HG03060 (cell line): ENCODE data around the gene MYO7A.

Source experiments
- ATAC-seq: cut with Tn5 transposase; IDR thresholded peaks from one replicate; pipeline ENCODE4 v1.9.1; 2021; ENCODE audit warnings: low read depth, moderate number of reproducible peaks; ENCODE audit not compliant: unreplicated experiment

MYO7A gene

DNA sequence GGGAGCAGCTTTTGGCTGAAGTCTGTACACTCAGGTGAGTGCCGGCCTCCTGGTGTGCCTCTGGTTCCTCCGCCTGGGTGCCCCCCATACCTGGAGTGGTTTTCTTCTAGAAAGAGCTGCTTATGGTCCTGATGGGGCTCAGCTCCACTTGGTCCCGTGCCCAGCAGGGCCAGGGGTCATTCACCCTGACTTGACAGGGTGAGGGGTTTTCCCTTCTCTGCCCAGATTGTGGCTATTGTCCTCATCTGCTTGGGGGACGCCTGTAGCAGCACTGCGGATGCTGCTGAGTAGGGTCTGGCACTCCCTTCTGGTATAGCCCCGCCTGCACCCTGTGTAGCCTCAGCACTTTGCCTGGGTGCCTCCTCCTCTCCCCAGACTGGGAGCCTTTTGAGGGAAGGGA lies 17.2 kb upstream of the MYO7A start:
- no peak for ATAC-seq

DNA sequence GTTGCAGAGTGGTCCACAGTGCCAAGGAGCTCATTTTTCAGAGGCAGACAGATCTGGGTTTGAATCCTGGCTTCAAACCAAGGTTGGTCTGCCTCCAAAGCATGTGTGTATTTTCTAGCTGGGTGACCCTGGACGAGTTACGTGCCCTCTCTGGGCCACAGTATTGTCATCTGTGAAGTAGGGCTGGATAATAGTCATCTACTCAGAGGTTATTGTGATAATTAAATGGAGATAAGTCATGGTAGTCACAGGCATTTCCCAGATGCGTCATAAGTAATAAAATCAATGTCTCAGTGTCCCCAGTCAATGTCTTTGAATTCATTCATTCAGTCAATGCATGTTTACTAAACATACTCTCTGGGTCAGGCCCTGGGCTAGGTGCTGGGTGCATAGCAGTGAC lies 16.8 kb upstream of the MYO7A start:
- ATAC-seq, result no peak

DNA sequence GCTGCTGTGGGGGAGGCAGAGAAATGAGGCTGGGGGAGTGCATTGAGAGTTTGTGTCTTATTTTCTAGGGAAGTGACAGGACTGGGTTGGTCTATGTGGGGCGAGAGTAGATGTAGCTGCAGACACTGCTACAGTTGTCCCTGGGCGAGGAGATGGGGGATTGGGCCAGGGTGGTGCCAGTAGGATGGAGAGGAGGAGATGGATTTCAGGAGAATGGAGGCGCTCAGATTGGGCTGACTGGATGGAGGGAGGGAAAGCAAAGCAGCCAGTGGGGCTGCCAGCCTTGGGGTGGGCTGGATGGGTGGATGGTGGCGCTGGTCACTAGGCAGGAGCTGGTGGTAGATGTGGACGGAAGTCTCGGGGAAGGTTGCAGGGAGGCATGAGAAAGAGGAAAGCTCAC lies 16.1 kb upstream of the MYO7A start:
- no peak for ATAC-seq

DNA sequence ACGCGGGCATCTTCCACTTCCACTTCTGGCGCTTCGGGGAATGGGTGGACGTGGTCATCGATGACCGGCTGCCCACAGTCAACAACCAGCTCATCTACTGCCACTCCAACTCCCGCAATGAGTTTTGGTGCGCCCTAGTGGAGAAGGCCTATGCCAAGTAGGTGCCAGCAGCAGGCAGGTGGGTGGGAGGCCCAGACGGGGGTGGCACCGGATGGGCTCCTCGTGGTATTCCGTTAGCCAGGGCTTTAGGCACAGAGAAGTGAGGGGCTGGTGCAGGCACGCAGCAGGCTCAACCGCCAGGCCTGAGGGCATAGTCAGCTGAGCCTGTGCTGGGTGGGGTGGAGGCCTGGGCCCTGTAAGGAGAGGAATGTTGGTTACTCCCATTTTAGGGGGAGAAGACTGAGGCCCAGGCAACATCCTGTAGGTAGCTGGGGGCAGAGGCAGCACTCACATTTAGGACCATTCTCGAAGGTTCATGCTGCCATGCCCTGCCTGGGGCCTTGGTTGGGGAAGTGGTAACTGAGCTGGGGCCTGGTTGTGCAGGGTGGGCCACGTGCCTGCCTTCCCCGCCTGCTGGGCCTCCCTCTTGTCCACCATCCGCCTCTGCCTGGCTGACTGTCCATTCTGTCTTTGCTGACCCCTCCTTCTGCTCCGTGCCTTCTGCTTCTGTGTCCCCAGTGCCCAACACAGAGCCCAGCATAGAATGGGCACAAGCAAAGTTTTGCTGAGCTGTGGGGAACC lies 15.2 kb upstream of the MYO7A start:
- ATAC-seq, result no peak

- ATAC-seq, result no peak
Measured at GRCh38 chr11:77113382-77114088, 14.5 kb upstream of the MYO7A start.

DNA sequence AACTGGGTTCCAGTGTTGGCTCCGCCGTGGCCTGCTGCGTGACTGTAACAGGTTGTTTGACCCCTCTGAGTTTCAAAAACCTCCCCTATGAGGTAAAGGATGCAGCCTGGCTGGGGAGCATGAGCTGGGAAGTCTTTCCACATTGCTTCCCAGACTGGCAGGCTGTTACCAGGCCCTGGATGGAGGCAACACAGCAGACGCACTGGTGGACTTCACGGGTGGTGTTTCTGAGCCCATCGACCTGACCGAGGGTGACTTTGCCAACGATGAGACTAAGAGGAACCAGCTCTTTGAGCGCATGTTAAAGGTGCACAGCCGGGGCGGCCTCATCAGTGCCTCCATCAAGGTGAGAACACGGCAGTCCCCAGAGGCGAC lies 14.0 kb upstream of the MYO7A start:
- no peak for ATAC-seq

- no peak for ATAC-seq
Measured at GRCh38 chr11:77115181-77115611, 12.8 kb upstream of the MYO7A start.

GRCh38 chr11:77115956-77116355 lies 12.1 kb upstream of the MYO7A start:
- ATAC-seq, result no peak

GRCh38 chr11:77117492-77117891 lies 10.6 kb upstream of the MYO7A start:
- no peak for ATAC-seq

- ATAC-seq, result no peak
Measured at GRCh38 chr11:77118086-77118485, 10.0 kb upstream of the MYO7A start.

- ATAC-seq, result no peak
Measured at GRCh38 chr11:77118971-77119370, 9.1 kb upstream of the MYO7A start.

GRCh38 chr11:77119531-77119936 lies 8.5 kb upstream of the MYO7A start:
- no peak for ATAC-seq

- ATAC-seq, result no peak
Measured at GRCh38 chr11:77120571-77120970, 7.5 kb upstream of the MYO7A start.

DNA sequence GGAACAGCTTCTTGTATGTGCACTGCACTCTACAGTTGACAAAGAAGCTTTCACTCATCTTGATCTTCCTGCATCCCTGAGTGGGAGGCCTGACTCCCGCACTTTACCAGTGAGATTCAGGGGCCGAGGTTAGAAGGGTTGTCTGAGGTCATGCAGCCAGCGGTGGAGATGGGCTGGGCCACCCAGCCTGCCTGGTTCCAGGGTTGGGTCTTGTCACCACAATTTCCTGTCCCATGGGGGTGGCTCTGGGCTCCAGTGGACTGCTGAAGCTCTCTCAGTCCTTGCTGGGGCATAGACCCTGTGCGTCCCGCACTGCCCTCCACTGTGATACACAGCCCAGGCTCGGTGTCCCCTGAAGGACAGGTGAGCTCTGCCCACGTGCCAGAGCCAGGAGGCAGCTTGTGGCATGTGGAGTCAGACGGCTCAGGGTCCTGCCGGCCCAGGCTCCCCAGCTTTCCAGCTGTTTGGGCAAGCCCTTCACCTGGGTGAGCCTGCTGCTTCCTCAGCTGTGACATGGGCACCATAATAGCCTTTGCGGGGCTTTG lies 6.9 kb upstream of the MYO7A start:
- no peak for ATAC-seq

DNA sequence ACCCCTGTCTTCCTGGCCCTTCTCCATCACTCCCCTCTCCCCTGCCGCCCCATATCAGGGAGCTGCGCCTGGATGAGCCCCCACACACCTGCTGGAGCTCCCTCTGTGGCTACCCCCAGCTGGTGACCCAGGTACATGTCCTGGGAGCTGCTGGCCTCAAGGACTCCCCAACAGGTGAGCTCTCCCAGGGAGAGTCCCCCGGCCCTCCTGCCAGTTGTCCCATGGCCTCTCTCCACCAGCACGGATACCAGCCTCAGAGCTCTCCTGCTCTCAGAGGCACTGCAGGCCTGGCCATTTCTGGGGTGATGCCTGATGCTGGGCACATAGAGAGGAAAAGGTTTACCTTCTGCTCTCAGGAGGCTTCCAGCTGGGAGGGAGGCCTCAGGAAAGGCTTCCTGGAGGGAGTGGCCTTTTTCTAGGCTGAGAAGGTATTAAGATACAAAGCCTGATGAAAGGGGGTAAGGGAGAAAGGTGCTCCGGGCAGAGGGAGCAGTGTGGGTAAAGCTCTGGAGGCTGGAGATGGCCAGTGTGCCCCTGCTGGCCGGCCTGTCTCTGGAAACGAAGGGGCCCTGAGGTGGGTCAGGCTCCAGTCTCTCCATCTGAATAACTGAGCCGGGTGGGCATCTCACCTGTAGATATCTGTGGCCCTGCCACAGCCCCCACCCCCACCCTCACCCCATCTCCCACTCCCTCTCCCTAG lies 6.0 kb upstream of the MYO7A start:
- no peak for ATAC-seq

DNA sequence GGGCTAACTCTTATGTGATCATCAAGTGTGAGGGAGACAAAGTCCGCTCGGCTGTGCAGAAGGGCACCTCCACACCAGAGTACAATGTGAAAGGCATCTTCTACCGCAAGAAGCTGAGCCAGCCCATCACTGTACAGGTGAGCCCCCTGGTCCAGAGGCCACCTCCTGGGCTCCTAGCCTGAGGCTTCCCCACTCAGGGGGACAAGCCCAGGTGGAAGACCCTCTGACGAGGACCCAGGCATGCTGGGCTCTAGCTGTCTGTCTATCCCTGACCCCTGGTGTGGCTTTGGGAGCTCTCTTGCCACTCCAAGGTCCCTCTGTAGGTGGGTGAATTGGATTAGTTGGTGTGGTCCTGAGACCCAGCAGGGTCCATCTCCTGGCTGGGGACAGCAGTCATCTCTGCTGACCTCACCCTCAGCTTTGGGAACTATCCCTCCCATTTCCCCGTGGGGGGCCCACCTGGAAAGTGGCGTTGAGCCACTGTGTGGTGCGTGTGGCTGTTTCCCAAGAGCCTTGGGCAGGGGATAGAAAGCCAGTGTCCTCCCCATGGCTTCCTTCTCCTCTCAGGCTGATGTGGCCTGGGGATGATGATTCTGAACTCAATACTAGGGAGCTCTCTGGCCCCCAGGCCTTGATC lies 5.4 kb upstream of the MYO7A start:
- no peak for ATAC-seq

GRCh38 chr11:77123591-77123990 lies 4.5 kb upstream of the MYO7A start:
- no peak for ATAC-seq

- no peak for ATAC-seq
Measured at GRCh38 chr11:77124041-77124440, 4.0 kb upstream of the MYO7A start.

- ATAC-seq, result no peak
Measured at GRCh38 chr11:77124488-77124887, 3.6 kb upstream of the MYO7A start.

DNA sequence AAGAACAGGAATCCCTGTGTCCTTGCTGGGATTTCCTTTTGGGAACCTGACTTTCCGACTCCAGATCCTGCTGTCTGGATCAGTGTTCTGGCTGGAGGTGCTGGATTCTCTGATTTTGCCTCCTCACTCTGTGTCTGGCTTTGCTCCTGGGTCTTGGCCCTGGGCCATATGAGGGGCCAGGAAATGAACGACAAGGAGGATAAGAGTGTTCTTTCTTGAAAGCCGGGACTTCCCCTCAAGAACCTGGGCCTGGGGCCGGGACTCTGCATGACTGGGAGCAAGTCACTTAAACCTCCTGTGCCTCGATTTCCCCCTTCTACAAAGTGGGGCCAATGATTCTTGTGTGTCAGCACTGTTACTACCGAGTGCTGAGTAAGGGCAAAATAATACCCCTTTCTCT lies 2.9 kb upstream of the MYO7A start:
- no peak for ATAC-seq

DNA sequence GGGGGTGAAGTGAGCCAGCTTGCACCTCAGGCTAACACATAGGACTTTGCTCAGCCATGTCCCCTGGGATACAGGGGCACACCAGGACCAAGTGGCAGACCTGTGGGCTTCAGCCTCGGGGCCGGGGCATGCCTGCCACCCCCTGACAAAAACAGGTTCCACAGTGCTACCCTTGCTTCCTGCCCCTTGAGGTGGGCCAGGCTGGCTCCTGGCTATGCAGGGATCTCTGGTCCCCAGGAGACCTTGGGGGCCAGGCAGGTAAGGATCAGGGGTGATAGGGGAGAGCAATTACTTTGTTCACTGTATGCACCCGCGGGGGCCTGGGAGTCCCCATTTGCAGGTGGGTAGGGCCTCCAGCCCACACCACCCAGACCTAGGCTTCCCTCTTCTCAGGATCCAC lies 2.4 kb upstream of the MYO7A start:
- no peak for ATAC-seq
